Activated CD8-positive, alpha-beta T cell treated with anti-CD3 and anti-CD28 coated beads for 36 hours (primary cell): ENCODE data around the gene BMP6. TPM values are rescaled to one million over a fixed set of nuclear protein-coding genes. Genes with fewer than 3 reads are reported as not detected.
A peak's percentile ranks its signal among the peaks of the same experiment; 100 is the strongest.

Experiments
- ATAC-seq: fragments of 200-7000 bp; cut with Tn5 transposase; one replicate; pipeline ENCODE4 v1.10.0; 2021; ENCODE audit warnings: mild to moderate bottlenecking, moderate library complexity
- CTCF ChIA-PET: fragments of 350-600 bp; sonication (Branson Sonifier 250); formaldehyde crosslinking; loops from one replicate; lab custom pipeline; 2021; ENCODE audit warnings: antibody characterized with exemption; lab: Charles Lee
- POLR2A ChIA-PET: fragments of 350-600 bp; sonication (Branson Sonifier 250); formaldehyde crosslinking; loops from one replicate; lab custom pipeline; 2021; ENCODE audit warnings: antibody characterized with exemption; lab: Charles Lee
- DNase-seq: peaks from one replicate; pipeline ENCODE4 v3.0.0-alpha.2; 2020
- H3K27ac Mint-ChIP-seq: one replicate; pipeline ENCODE4 v1.8.0; 2021; ENCODE audit warnings: mild to moderate bottlenecking, mixed read lengths
- H3K27me3 Mint-ChIP-seq: one replicate; pipeline ENCODE4 v1.8.0; 2021; ENCODE audit warnings: mixed read lengths
- H3K36me3 Mint-ChIP-seq: one replicate; pipeline ENCODE4 v1.8.0; 2021; ENCODE audit warnings: low read depth, mixed read lengths
- H3K4me1 Mint-ChIP-seq: one replicate; pipeline ENCODE4 v1.8.0; 2021; ENCODE audit warnings: low read depth, mixed read lengths
- H3K4me3 Mint-ChIP-seq: one replicate; pipeline ENCODE4 v1.8.0; 2021; ENCODE audit warnings: mild to moderate bottlenecking, moderate library complexity, mixed read lengths
- H3K9me3 Mint-ChIP-seq: one replicate; pipeline ENCODE4 v1.8.0; 2021; ENCODE audit warnings: mixed read lengths
- intact Hi-C: fragments of 100-400 bp; cut with micrococcal nuclease; formaldehyde crosslinking; loops from one replicate; pipeline ENCODE4 v1.10.0; 2022
- total RNA-seq, 2 experiments: library from RNA; stranded (reverse); gene quantifications; one replicate each; pipeline ENCODE4 v1.2.3, GENCODE V29; 2021
- TF ChIP-seq, protein P1 (sequence below): fragments of 200-600 bp; IDR thresholded peaks from one replicate; pipeline ENCODE4 v1.8.0; 2022; ENCODE audit warnings: antibody characterized with exemption, mild to moderate bottlenecking

BMP6 gene
- total RNA-seq, 2 experiments from 2014 or later = 0.09 to 0.18 TPM

DNA sequence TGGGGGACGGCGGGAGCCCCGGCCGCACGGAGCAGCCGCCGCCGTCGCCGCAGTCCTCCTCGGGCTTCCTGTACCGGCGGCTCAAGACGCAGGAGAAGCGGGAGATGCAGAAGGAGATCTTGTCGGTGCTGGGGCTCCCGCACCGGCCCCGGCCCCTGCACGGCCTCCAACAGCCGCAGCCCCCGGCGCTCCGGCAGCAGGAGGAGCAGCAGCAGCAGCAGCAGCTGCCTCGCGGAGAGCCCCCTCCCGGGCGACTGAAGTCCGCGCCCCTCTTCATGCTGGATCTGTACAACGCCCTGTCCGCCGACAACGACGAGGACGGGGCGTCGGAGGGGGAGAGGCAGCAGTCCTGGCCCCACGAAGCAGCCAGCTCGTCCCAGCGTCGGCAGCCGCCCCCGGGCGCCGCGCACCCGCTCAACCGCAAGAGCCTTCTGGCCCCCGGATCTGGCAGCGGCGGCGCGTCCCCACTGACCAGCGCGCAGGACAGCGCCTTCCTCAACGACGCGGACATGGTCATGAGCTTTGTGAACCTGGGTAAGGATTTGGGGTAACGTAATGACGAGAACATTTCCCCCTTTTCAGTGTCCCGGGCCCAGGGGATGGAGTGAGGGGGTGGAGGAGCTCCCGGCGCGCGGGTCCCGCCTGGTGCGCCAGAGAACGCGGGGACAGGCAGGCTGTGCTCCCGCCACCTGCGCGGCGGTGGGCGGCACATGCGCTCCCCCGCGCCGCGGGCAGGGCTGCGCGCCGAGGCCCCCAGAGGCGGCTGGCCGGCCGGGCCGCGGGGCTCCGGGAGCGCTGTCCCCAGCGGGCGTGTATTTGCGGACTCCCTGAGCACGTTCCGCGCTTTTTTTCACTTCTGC lies 1.4 kb downstream of the BMP6 start:
- TF ChIP-seq, protein P1, sequence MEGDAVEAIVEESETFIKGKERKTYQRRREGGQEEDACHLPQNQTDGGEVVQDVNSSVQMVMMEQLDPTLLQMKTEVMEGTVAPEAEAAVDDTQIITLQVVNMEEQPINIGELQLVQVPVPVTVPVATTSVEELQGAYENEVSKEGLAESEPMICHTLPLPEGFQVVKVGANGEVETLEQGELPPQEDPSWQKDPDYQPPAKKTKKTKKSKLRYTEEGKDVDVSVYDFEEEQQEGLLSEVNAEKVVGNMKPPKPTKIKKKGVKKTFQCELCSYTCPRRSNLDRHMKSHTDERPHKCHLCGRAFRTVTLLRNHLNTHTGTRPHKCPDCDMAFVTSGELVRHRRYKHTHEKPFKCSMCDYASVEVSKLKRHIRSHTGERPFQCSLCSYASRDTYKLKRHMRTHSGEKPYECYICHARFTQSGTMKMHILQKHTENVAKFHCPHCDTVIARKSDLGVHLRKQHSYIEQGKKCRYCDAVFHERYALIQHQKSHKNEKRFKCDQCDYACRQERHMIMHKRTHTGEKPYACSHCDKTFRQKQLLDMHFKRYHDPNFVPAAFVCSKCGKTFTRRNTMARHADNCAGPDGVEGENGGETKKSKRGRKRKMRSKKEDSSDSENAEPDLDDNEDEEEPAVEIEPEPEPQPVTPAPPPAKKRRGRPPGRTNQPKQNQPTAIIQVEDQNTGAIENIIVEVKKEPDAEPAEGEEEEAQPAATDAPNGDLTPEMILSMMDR = no peak
- no peaks in the 10 kb centered on the region for H3K9me3 Mint-ChIP-seq
- ChIA-PET POLR2A (no interaction called here), CTCF (interaction anchor here (0.6 to 2.9 kb wide), 3 partner anchors 14 to 492 kb away, joined by 3 to 7 read pairs (median 3); no protein-coding TSS in a partner anchor)
- peaks cover 9% of the 10 kb centered on the region for H3K4me1 Mint-ChIP-seq
- H3K27me3 Mint-ChIP-seq = peaks cover 68% of the 10 kb centered on the region
- no peaks in the 10 kb centered on the region for H3K36me3 Mint-ChIP-seq
- no peak overlapping the region for H3K27ac Mint-ChIP-seq
- peak; percentile 4 for DNase-seq
- H3K4me3 Mint-ChIP-seq = peak overlapping the region; percentile 41
- intact Hi-C loops = loop anchor here (10.0 kb wide), 1 partner anchor 327 kb away; no protein-coding TSS in a partner anchor
- no peak for ATAC-seq

GRCh38 chr6:7727946-7728854 lies 2.3 kb downstream of the BMP6 start:
- ATAC-seq = peak; percentile 35
- no peaks in the 10 kb centered on the region for H3K9me3 Mint-ChIP-seq

DNA sequence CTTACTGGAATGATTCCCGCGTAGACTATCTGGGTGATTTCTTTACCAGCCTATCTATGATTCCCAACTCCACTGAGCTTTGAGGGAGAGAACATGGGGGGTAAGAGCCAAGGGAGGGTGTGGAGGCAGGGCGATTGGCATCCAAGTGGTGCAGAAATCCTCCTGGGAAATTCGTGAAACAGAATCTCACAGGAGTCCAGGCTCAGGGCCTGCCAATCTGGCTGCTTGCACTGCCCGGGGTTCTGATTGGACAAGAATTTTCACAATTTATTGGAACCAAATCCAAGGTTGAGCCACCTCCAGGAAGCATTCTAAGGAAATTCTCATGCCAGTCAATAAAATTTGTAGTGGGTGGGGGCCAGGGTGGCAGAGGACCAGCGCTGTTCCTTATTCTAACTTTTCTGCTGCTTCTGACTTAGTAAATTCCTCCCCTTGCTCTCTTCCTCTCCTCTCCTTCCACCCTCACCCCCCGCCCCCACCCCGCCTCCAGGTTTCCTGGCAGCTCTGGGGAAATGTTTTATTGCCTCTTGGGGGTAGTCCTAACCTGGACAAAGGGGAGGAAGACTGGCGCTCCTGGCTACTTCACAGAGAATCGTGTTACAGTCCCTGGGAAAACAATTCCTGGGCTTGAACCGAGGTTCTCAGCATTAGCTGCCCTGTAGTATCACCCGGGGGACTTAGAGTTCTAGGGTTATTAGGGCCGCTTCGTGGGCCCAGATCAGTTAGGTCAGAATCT lies 3.1 kb downstream of the BMP6 start:
- Mint-ChIP-seq H3K36me3 (no peaks in the 10 kb centered on the region), H3K9me3 (no peaks in the 10 kb centered on the region), H3K4me3 (no peak overlapping the region), H3K4me1 (peaks cover 9% of the 10 kb centered on the region), H3K27me3 (peaks cover 70% of the 10 kb centered on the region), H3K27ac (no peak overlapping the region)
- DNase-seq (no peak), ATAC-seq (no peak)
- CTCF ChIA-PET = interaction anchor here (1.0 kb wide), 1 partner anchor 491 kb away, joined by 3 read pairs; no protein-coding TSS in a partner anchor
- POLR2A ChIA-PET = no interaction called here
- TF ChIP-seq, protein P1 = no peak
- intact Hi-C loops = loop anchor here (10.0 kb wide), 1 partner anchor 326 kb away; no protein-coding TSS in a partner anchor

More at GRCh38 chr6:7727946-7728854, 2.3 kb downstream of the BMP6 start:
- ChIA-PET POLR2A (no interaction called here), CTCF (interaction anchor here (1.0 to 2.9 kb wide), 2 partner anchors 491 kb away, joined by 3 to 7 read pairs; no protein-coding TSS in a partner anchor)
- Mint-ChIP-seq H3K27ac (no peak overlapping the region), H3K4me3 (peak overlapping the region; percentile 32), H3K36me3 (no peaks in the 10 kb centered on the region), H3K4me1 (peaks cover 9% of the 10 kb centered on the region), H3K27me3 (peaks cover 68% of the 10 kb centered on the region)
- DNase-seq = peak; percentile 28
- intact Hi-C loops = loop anchor here (10.0 kb wide), 1 partner anchor 327 kb away; no protein-coding TSS in a partner anchor
- TF ChIP-seq, protein P1 = no peak

- TF ChIP-seq, protein P1 = no peak
- Mint-ChIP-seq H3K27me3 (peaks cover 62% of the 10 kb centered on the region), H3K4me3 (no peak overlapping the region), H3K4me1 (peaks cover 9% of the 10 kb centered on the region), H3K27ac (no peak overlapping the region), H3K36me3 (no peaks in the 10 kb centered on the region), H3K9me3 (no peaks in the 10 kb centered on the region)
- intact Hi-C loops = no loop called here
- CTCF ChIA-PET = interaction anchor here (3.9 kb wide), 1 partner anchor 8 kb away, joined by 17 read pairs; no protein-coding TSS in a partner anchor
- POLR2A ChIA-PET = no interaction called here
- DNase-seq (no peak), ATAC-seq (no peak)
Observed at GRCh38 chr6:7730001-7730783, 4.3 kb downstream of the BMP6 start.
